ENCODE measurements around the gene NAGS. TPM values are rescaled to one million over a fixed set of nuclear protein-coding genes. Genes with fewer than 3 reads are reported as not detected.

The NAGS gene
- polyA plus RNA-seq, 2 of the 4 experiments (the other 2 are of a cell fraction) = 0.66 to 0.88 TPM

- ATAC-seq = no peak
- H3K27ac ChIP-seq = no peak overlapping the region
- ChIA-PET CTCF (interaction anchor here (0.6 to 8.6 kb wide), 12 partner anchors 12 to 337 kb away, joined by 3 to 145 read pairs (median 4); partner anchors contain the start of gene PPY), POLR2A (interaction anchor here (0.8 kb wide), 1 partner anchor 32 kb away, joined by 3 read pairs; no protein-coding TSS in a partner anchor)
- H3K9me3 ChIP-seq = no peaks in the 10 kb centered on the region
- FAIRE-seq = no peak
- TF ChIP-seq KDM5A (IDR thresholded peaks at IDR 0.05) = no peak
- no peak for TF ChIP-seq RAD21 (conservative IDR thresholded peaks at IDR 0.05 in 1 of 2, IDR thresholded peaks at IDR 0.05 in 1 of 2)
- TF ChIP-seq GATA3 (IDR thresholded peaks at IDR 0.05; ENCODE audit: borderline replicate concordance) = no peak
- TF ChIP-seq HOXB5 (CRISPR knock-in tag; IDR thresholded peaks at IDR 0.05) = no peak
- TF ChIP-seq RFX5 (IDR thresholded peaks at IDR 0.05) = no peak
- no peak for TF ChIP-seq TP53 (CRISPR knock-in tag; IDR thresholded peaks at IDR 0.05)
- TF ChIP-seq, protein P1, sequence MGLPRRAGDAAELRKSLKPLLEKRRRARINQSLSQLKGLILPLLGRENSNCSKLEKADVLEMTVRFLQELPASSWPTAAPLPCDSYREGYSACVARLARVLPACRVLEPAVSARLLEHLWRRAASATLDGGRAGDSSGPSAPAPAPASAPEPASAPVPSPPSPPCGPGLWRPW (IDR thresholded peaks at IDR 0.05) = no peak
- TF ChIP-seq EP300 (IDR thresholded peaks at IDR 0.05) = no peak
- TF ChIP-seq KDM1A (IDR thresholded peaks at IDR 0.05; ENCODE audit: low read depth) = no peak
- TF ChIP-seq, protein P2, sequence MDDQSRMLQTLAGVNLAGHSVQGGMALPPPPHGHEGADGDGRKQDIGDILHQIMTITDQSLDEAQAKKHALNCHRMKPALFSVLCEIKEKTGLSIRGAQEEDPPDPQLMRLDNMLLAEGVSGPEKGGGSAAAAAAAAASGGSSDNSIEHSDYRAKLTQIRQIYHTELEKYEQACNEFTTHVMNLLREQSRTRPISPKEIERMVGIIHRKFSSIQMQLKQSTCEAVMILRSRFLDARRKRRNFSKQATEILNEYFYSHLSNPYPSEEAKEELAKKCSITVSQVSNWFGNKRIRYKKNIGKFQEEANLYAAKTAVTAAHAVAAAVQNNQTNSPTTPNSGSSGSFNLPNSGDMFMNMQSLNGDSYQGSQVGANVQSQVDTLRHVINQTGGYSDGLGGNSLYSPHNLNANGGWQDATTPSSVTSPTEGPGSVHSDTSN (IDR thresholded peaks at IDR 0.05) = no peak
- no peak for TF ChIP-seq ZFP36 (IDR thresholded peaks at IDR 0.05; ENCODE audit: borderline replicate concordance, partially characterized antibody)
- TF ChIP-seq CHD4 (IDR thresholded peaks at IDR 0.05; ENCODE audit: borderline replicate concordance) = no peak
- no peak for TF ChIP-seq CBX2 (IDR thresholded peaks at IDR 0.05; ENCODE audit: borderline replicate concordance, low read depth)
- TF ChIP-seq FOSL2 (IDR thresholded peaks at IDR 0.05) = no peak
- TF ChIP-seq FOSL2 (CRISPR knock-in tag; IDR thresholded peaks at IDR 0.05) = no peak
- no peaks in the 10 kb centered on the region for H3K4me1 ChIP-seq
- 90% methylated on average over 3 of the region's 3 CpGs for WGBS (ENCODE audit: missing lambda C conversion rate)
- DNase-seq (ENCODE audit: low read depth in 1 of 2, low spot score in 1 of 2) = no peak
- H3K4me3 ChIP-seq = no peak overlapping the region
- H3K4me2 ChIP-seq = no peak overlapping the region
Observed at GRCh38 chr17:44038604-44039011, 34.2 kb downstream of the NAGS start.

- WGBS (ENCODE audit: missing lambda C conversion rate) = 87% methylated on average over 6 of the region's 6 CpGs
- Histone ChIP-seq H3K4me2 (no peak overlapping the region), H3K9me3 (no peaks in the 10 kb centered on the region), H3K27ac (no peak overlapping the region), H3K4me3 (no peak overlapping the region), H3K4me1 (peaks cover 11% of the 10 kb centered on the region)
- POLR2A ChIA-PET = no interaction called here
- DNase-seq (ENCODE audit: low read depth in 1 of 2, low spot score in 1 of 2) (no peak), FAIRE-seq (no peak), ATAC-seq (no peak)
- TF ChIP-seq SMC3 (IDR thresholded peaks at IDR 0.05) (no peak), RAD21 (conservative IDR thresholded peaks at IDR 0.05 in 1 of 2, IDR thresholded peaks at IDR 0.05 in 1 of 2) (no peak), ZFP36 (IDR thresholded peaks at IDR 0.05; ENCODE audit: borderline replicate concordance, partially characterized antibody) (no peak), FOSB (CRISPR knock-in tag; IDR thresholded peaks at IDR 0.05) (no peak)
- TF ChIP-seq, protein P1 (IDR thresholded peaks at IDR 0.05) = no peak
- CTCF ChIA-PET = interaction anchor here (0.6 to 8.6 kb wide), 12 partner anchors 11 to 162 kb away, joined by 3 to 145 read pairs (median 10); partner anchors contain the start of gene PPY
Observed at GRCh38 chr17:44039829-44040635, 35.6 kb downstream of the NAGS start.

GRCh38 chr17:44043272-44043696, 38.9 kb downstream of the NAGS start:
- FAIRE-seq = no peak
- H3K4me2 ChIP-seq = no peak overlapping the region
- no peak for ATAC-seq
- no peak for DNase-seq (ENCODE audit: low read depth in 1 of 2, low spot score in 1 of 2)
- no peaks in the 10 kb centered on the region for H3K9me3 ChIP-seq
- TF ChIP-seq FOXS1 (CRISPR knock-in tag; IDR thresholded peaks at IDR 0.05) (no peak), EP300 (IDR thresholded peaks at IDR 0.05) (no peak), RNF2 (IDR thresholded peaks at IDR 0.05; ENCODE audit: borderline replicate concordance, low read depth) (no peak), NFE2L2 (conservative IDR thresholded peaks at IDR 0.05; ENCODE audit: low read length) (no peak)
- TF ChIP-seq, protein P3, sequence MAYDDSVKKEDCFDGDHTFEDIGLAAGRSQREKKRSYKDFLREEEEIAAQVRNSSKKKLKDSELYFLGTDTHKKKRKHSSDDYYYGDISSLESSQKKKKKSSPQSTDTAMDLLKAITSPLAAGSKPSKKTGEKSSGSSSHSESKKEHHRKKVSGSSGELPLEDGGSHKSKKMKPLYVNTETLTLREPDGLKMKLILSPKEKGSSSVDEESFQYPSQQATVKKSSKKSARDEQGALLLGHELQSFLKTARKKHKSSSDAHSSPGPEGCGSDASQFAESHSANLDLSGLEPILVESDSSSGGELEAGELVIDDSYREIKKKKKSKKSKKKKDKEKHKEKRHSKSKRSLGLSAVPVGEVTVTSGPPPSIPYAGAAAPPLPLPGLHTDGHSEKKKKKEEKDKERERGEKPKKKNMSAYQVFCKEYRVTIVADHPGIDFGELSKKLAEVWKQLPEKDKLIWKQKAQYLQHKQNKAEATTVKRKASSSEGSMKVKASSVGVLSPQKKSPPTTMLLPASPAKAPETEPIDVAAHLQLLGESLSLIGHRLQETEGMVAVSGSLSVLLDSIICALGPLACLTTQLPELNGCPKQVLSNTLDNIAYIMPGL (CRISPR knock-in tag; IDR thresholded peaks at IDR 0.05; ENCODE audit: borderline replicate concordance) = no peak
- ChIA-PET CTCF (interaction anchor here (0.6 to 8.6 kb wide), 17 partner anchors 8 to 165 kb away, joined by 3 to 145 read pairs (median 10); partner anchors contain the start of genes HDAC5 and PPY), POLR2A (interaction anchor here (0.6 to 1.6 kb wide), 3 partner anchors 16 to 80 kb away, joined by 4 read pairs; partner anchors contain the start of genes HDAC5 and LSM12)
- no peak overlapping the region for H3K4me3 ChIP-seq
- H3K4me1 ChIP-seq = peaks cover 11% of the 10 kb centered on the region
- H3K27ac ChIP-seq = no peak overlapping the region
- WGBS (ENCODE audit: missing lambda C conversion rate) = 81% methylated on average over 4 of the region's 4 CpGs
